ENCODE data around the gene HS3ST3B1. TPM values are rescaled to one million over a fixed set of nuclear protein-coding genes. Genes with fewer than 3 reads are reported as not detected.
A peak's percentile ranks its signal among the peaks of the same experiment; 100 is the strongest.

HS3ST3B1 gene
- total RNA-seq, 1 donor from 2014 or later: 1.2 TPM

DNA sequence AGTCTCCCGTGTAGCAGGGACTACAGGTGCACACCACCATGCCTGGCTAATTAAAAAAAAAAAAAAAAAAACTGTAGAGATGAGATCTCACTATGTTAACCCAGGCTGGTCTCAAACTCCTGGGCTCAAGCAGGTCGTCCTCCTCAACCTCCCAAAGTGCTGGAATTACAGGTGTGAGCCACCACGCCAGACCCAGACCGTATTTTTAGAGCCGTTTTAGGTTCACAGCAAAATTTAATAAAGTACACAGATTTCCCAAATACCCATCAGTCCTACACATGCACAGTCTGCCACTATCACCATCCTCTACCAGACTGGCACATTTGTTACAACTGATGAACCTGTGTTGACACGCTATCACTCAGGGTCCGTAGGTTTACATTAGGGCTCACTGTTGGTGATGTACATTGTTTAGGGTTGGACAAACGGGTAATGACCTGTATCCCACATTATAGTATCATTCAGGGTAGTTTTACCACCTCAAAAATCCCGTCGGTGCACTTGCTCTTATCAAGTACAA, 10.4 kb downstream of the HS3ST3B1 start:
- peak overlapping the region; percentile 69 for H3K27ac ChIP-seq (replicated peaks)
- TF ChIP-seq, protein P1, sequence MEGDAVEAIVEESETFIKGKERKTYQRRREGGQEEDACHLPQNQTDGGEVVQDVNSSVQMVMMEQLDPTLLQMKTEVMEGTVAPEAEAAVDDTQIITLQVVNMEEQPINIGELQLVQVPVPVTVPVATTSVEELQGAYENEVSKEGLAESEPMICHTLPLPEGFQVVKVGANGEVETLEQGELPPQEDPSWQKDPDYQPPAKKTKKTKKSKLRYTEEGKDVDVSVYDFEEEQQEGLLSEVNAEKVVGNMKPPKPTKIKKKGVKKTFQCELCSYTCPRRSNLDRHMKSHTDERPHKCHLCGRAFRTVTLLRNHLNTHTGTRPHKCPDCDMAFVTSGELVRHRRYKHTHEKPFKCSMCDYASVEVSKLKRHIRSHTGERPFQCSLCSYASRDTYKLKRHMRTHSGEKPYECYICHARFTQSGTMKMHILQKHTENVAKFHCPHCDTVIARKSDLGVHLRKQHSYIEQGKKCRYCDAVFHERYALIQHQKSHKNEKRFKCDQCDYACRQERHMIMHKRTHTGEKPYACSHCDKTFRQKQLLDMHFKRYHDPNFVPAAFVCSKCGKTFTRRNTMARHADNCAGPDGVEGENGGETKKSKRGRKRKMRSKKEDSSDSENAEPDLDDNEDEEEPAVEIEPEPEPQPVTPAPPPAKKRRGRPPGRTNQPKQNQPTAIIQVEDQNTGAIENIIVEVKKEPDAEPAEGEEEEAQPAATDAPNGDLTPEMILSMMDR (IDR thresholded peaks at IDR 0.05; ENCODE audit: borderline replicate concordance): no peak
- DNase-seq: no peak
- H3K36me3 ChIP-seq: no peaks in the 10 kb centered on the region
- no peak overlapping the region for H3K4me3 ChIP-seq
- no peaks in the 10 kb centered on the region for H3K9me3 ChIP-seq (replicated peaks)
- H3K27me3 ChIP-seq (ENCODE audit: low read depth): peaks cover 15% of the 10 kb centered on the region
- peaks cover 39% of the 10 kb centered on the region for H3K4me1 ChIP-seq
- intact Hi-C loops (cut with micrococcal nuclease): no loop called here

- peaks cover 8% of the 10 kb centered on the region for H3K27me3 ChIP-seq (ENCODE audit: low read depth)
- H3K36me3 ChIP-seq: no peaks in the 10 kb centered on the region
- H3K9me3 ChIP-seq (replicated peaks): no peaks in the 10 kb centered on the region
- H3K4me3 ChIP-seq: no peak overlapping the region
- DNase-seq: no peak
- H3K4me1 ChIP-seq: peaks cover 39% of the 10 kb centered on the region
- peak overlapping the region; percentile 69 for H3K27ac ChIP-seq (replicated peaks)
- TF ChIP-seq, protein P1 (IDR thresholded peaks at IDR 0.05; ENCODE audit: borderline replicate concordance): no peak
- intact Hi-C loops (cut with micrococcal nuclease): no loop called here
Observed at GRCh38 chr17:14311981-14312380, 11.1 kb downstream of the HS3ST3B1 start.

DNA sequence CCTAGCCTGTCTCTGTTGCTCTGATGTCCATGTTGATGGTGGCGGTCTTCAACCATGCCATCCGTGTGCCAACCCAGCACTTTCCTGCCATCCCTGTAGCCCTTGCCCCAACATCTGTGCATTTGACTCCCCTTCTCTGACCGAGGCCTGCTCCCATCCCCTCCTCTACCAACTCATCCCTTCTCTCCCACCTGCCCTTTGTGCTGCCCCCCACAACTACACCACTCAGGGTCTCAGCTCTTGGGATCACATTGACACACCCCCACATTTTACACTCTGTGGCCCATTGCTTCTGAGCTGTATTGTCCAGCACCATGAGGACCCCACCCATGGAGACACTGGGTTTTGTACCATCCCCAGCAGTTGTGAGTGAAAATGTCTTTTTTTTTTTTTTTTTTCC, 11.6 kb downstream of the HS3ST3B1 start:
- peaks cover 2% of the 10 kb centered on the region for H3K27me3 ChIP-seq (ENCODE audit: low read depth)
- H3K4me3 ChIP-seq: no peak overlapping the region
- DNase-seq: no peak

DNA sequence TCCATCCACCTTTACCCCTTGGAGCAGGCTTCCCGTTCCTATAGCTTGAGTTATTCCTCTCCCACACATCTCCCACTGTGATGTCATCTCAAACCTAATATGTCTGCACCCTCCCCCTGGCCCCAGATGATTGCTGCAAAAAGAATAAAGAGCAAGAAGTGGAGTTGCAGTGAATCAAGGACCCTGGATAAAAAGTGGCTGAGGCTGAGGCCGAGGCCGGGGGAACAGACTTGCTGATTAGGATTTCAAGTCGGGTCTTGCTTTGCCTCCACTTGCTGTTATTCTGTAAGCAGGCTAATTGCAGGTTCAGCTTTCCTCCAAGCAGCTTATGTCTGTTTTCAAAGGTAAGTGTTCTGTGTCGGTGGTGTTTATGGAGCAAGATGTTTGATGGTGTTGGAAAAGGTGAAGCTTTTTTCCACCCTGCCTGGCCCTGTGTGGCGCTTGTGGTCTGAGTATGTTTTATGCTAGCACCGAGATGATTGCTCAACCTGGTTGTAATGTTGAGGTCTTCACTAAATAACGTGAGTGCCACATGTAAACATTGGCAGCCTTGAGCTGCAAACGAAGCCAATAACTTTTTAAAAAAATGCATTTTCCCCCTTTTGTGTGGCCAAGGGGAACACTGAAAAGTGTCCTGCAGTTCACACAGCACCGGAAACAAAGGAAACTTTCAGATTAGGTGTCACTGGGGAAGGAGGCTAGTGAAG, 15.4 kb downstream of the HS3ST3B1 start:
- Histone ChIP-seq H3K27ac (replicated peaks) (no peak overlapping the region), H3K9me3 (replicated peaks) (no peaks in the 10 kb centered on the region), H3K4me1 (peaks cover 13% of the 10 kb centered on the region), H3K27me3 (ENCODE audit: low read depth) (peaks cover 10% of the 10 kb centered on the region), H3K4me3 (no peak overlapping the region), H3K36me3 (no peaks in the 10 kb centered on the region)
- intact Hi-C loops (cut with micrococcal nuclease): no loop called here
- DNase-seq: no peak
- TF ChIP-seq, protein P1 (IDR thresholded peaks at IDR 0.05; ENCODE audit: borderline replicate concordance): no peak

More for the DNA sequence above, 11.6 kb downstream of the HS3ST3B1 start:
- intact Hi-C loops (cut with micrococcal nuclease): no loop called here
- TF ChIP-seq, protein P1 (IDR thresholded peaks at IDR 0.05; ENCODE audit: borderline replicate concordance): no peak
- Histone ChIP-seq H3K36me3 (no peaks in the 10 kb centered on the region), H3K9me3 (replicated peaks) (no peaks in the 10 kb centered on the region), H3K4me1 (peaks cover 39% of the 10 kb centered on the region), H3K27ac (replicated peaks) (peak overlapping the region; percentile 69)

GRCh38 chr17:14317383-14317782, 16.5 kb downstream of the HS3ST3B1 start:
- DNase-seq: no peak
- Histone ChIP-seq H3K27ac (replicated peaks) (no peak overlapping the region), H3K36me3 (no peaks in the 10 kb centered on the region), H3K4me1 (peaks cover 2% of the 10 kb centered on the region), H3K27me3 (ENCODE audit: low read depth) (peaks cover 10% of the 10 kb centered on the region), H3K9me3 (replicated peaks) (no peaks in the 10 kb centered on the region), H3K4me3 (no peak overlapping the region)
- TF ChIP-seq, protein P1 (IDR thresholded peaks at IDR 0.05; ENCODE audit: borderline replicate concordance): no peak
- intact Hi-C loops (cut with micrococcal nuclease): no loop called here

All from left ventricle myocardium inferior (tissue), 1 donor.